A673 (cell line): ENCODE measurements around the gene SYT8. TPM values are rescaled to one million over a fixed set of nuclear protein-coding genes. Genes with fewer than 3 reads are reported as not detected.

Experiments
- BruUV-seq: library from RNA; stranded (reverse); fragments of 400-500 nt; replicated peaks from 2 replicates; lab custom pipeline; 2021; lab: Mats Ljungman, UMichigan
- CTCF ChIA-PET: fragments of 300-600 bp; sonication (Branson Sonifier 250); formaldehyde crosslinking; loops from one replicate; lab custom pipeline; 2022; ENCODE audit warnings: antibody characterized with exemption; lab: Charles Lee
- POLR2A ChIA-PET: fragments of 300-600 bp; sonication (Branson Sonifier 250); formaldehyde crosslinking; loops from one replicate; lab custom pipeline; 2022; ENCODE audit warnings: antibody characterized with exemption; ENCODE audit not compliant: low non-redundant PET; lab: Charles Lee
- DNase-seq: peaks from one replicate; pipeline ENCODE4 v3.0.0-alpha.2; 2015; ENCODE audit warnings: low spot score
- H3K27ac ChIP-seq: fragments of 200-600 bp; sonication (generic); 2 replicates; pipeline ENCODE4 v1.5.1; 2016; ENCODE audit warnings: mixed run types, low read depth, mild to moderate bottlenecking, mixed read lengths, antibody characterized with exemption, low read length; ENCODE audit not compliant: poor library complexity, severe bottlenecking
- H3K27me3 ChIP-seq: fragments of 200-600 bp; sonication (generic); replicated peaks from 2 replicates; pipeline ENCODE4 v1.6.1; 2017; ENCODE audit warnings: mixed run types, low read depth, mild to moderate bottlenecking, mixed read lengths, antibody characterized with exemption, low read length; ENCODE audit not compliant: insufficient read depth, poor library complexity
- H3K36me3 ChIP-seq: fragments of 200-600 bp; sonication (generic); 2 replicates; pipeline ENCODE4 v1.6.1; 2016; ENCODE audit warnings: mixed run types, mild to moderate bottlenecking, mixed read lengths, antibody characterized with exemption, low read length; ENCODE audit not compliant: insufficient read depth, poor library complexity, severe bottlenecking
- H3K4me1 ChIP-seq: fragments of 200-600 bp; sonication (generic); 2 replicates; pipeline ENCODE4 v1.6.1; 2017; ENCODE audit warnings: mixed run types, mild to moderate bottlenecking, mixed read lengths, antibody characterized with exemption, low read length; ENCODE audit not compliant: insufficient read depth, poor library complexity, severe bottlenecking
- H3K4me3 ChIP-seq: fragments of 200-600 bp; sonication (generic); 2 replicates; pipeline ENCODE4 v1.5.1; 2016; ENCODE audit warnings: low read depth, mixed run types, mild to moderate bottlenecking, mixed read lengths, low read length; ENCODE audit not compliant: poor library complexity, severe bottlenecking
- H3K9me3 ChIP-seq: fragments of 200-600 bp; sonication (generic); 2 replicates; pipeline ENCODE4 v1.6.1; 2016; ENCODE audit warnings: mixed run types, low read depth, mild to moderate bottlenecking, mixed read lengths, antibody characterized with exemption, low read length; ENCODE audit not compliant: poor library complexity, severe bottlenecking
- EZH2 ChIP-seq: fragments of 200-600 bp; sonication (generic); IDR thresholded peaks from 2 replicates; pipeline ENCODE4 v1.6.1; 2017; ENCODE audit warnings: borderline replicate concordance, low read depth, mild to moderate bottlenecking, mixed read lengths, antibody characterized with exemption, low read length; ENCODE audit not compliant: poor library complexity, severe bottlenecking
- intact Hi-C: fragments of 100-400 bp; cut with micrococcal nuclease; formaldehyde crosslinking; loops from one replicate; pipeline ENCODE4 v1.10.0; 2022; ENCODE audit not compliant: unreplicated experiment
- total RNA-seq: library from RNA; stranded (reverse); gene quantifications from 2 replicates; pipeline ENCODE4 v1.2.3, GENCODE V29; 2021
- TF ChIP-seq, protein P1 (sequence below): fragments of 300-800, 200-600 bp; sonication (generic); conservative IDR thresholded peaks from 2 replicates; pipeline ENCODE4 v1.5.1; 2017; ENCODE audit warnings: low read depth, mild to moderate bottlenecking, antibody characterized with exemption, low read length, moderate library complexity, mixed read lengths

The SYT8 gene
- total RNA-seq, 1 experiment from 2014 or later: not detected

DNA sequence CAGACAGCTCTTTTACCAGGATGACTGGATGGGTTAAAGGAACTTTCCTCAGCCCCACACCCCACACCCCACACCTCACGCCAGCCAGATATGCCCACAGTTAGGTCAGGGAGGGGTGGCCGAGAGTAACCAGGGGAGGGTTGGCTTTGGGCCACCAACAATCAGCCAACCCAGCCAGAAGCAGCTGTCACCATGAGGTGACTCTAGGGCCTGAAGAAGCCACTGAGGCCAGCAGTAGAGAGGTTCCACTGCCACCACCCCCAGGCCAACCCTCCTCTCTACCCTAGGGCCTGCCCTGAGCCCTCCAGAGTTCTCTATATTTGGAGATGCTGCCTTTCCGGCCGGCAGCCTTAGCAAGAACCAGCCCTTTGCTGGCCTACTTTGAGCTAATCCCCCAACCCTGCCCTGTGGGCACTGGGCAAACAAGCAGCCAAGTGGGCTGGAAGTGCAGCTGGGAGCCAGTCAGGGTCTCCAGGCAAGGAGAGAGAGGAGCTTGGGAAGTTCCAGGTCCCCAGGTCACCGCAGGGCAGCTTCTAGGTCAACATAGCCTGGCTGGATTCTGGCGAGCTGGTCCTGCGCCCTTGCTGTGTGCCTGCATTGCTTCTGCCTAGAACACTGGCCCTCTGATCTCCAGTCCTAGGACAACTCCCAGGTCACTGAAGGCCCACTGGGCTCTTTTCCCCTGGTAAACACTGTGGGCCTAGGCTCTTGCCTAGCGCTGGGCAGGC is 12.0 kb upstream of the SYT8 start:
- H3K27ac ChIP-seq: no peak overlapping the region
- POLR2A ChIA-PET: no interaction called here
- intact Hi-C loops: no loop called here

DNA sequence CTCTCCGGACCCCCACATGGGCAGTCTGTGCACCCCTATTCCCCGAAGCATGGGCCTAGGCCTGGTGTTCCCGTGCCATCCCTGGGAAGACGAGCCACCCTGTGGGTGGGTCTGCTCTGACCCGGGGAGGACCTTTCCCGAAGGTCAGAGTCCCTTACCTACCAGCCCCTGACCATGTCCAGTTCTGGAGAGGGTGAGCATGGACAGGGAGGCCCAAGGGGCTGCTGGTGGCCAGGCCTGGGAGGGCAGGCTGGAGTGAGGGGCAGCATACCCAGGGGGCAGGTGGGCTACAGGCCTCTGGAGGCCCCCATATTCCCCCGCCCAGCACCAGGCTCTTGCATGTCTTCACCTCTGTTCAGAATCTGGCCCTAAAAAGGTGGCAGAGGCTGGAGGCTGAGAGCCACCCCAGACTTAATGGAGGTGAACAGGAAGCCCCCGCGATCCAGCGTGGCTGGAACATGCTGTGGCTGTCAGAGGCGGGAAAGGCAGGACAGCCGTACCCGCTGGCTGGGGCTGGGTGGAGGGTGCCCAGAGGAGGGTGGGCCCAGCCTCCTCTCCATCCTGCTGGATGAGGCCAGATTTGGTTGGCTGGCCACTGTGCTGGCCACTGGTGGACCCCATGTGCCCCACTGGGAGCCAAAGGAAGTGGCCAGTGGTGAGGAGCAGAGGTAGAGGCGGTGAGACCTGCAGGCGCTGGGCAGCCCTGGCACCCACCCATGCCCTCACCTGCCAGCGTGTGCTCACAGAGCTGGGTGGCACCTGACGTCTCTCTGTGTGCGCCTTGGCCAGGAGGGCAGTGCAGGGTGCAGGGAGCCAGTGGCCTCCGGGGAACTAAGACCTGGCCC is 11.2 kb upstream of the SYT8 start:
- Histone ChIP-seq H3K27ac (no peak overlapping the region), H3K4me1 (no peaks in the 10 kb centered on the region), H3K27me3 (peaks cover 11% of the 10 kb centered on the region), H3K9me3 (no peaks in the 10 kb centered on the region), H3K4me3 (no peak overlapping the region), H3K36me3 (no peaks in the 10 kb centered on the region)
- no peak for TF ChIP-seq EZH2
- TF ChIP-seq, protein P1, sequence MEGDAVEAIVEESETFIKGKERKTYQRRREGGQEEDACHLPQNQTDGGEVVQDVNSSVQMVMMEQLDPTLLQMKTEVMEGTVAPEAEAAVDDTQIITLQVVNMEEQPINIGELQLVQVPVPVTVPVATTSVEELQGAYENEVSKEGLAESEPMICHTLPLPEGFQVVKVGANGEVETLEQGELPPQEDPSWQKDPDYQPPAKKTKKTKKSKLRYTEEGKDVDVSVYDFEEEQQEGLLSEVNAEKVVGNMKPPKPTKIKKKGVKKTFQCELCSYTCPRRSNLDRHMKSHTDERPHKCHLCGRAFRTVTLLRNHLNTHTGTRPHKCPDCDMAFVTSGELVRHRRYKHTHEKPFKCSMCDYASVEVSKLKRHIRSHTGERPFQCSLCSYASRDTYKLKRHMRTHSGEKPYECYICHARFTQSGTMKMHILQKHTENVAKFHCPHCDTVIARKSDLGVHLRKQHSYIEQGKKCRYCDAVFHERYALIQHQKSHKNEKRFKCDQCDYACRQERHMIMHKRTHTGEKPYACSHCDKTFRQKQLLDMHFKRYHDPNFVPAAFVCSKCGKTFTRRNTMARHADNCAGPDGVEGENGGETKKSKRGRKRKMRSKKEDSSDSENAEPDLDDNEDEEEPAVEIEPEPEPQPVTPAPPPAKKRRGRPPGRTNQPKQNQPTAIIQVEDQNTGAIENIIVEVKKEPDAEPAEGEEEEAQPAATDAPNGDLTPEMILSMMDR: no peak
- intact Hi-C loops: no loop called here
- DNase-seq: no peak
- no TSS peak for BruUV-seq
- POLR2A ChIA-PET: no interaction called here
- CTCF ChIA-PET: no interaction called here

More for the DNA sequence above, 12.0 kb upstream of the SYT8 start:
- BruUV-seq: no TSS peak
- H3K27me3 ChIP-seq: peaks cover 4% of the 10 kb centered on the region
- DNase-seq: no peak
- no peaks in the 10 kb centered on the region for H3K4me1 ChIP-seq
- H3K4me3 ChIP-seq: no peak overlapping the region
- no peaks in the 10 kb centered on the region for H3K36me3 ChIP-seq
- CTCF ChIA-PET: no interaction called here
- H3K9me3 ChIP-seq: no peaks in the 10 kb centered on the region
- TF ChIP-seq, protein P1: no peak
- TF ChIP-seq EZH2: no peak

DNA sequence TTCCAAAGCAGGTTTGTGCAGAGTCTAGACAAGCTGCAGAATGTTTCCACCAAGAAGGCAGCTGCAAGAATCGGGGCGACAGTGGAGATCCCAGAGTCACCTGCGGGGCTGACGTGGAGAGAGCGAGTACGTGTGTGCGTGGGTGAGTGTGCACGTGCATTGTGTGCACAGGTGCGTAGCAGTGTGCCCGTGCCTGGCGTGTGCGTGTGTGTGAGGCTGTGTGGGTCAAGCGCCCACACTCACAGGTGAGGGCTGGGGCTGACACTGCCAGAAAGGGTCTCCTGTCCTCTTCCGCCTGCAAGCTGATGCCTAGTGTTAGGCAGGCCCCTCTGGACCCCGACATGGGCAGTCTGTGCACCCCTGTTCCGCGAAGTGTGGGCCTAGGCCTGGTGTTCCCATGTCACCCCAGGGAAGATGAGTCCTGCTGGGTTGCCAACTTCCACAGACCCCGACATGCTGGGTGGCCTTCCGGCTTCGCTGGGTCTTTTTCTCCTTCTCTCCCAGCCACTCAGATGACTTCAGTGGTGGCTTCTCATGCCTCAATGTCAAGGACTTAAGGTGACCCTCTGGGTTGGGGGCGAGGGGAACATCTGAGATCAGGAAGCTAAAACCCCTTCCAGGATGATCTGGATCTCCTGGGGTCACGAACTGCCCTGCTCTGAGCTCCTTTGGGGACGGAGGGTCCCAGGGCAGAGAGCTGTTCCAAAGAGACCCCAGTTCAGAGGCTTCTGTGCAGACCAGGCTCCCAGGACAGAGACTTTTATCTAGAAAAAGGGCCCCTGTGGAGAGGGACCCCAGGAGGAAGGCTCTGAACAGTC is 10.4 kb upstream of the SYT8 start:
- Histone ChIP-seq H3K27me3 (peaks cover 11% of the 10 kb centered on the region), H3K4me1 (no peaks in the 10 kb centered on the region), H3K9me3 (no peaks in the 10 kb centered on the region), H3K27ac (no peak overlapping the region), H3K4me3 (no peak overlapping the region), H3K36me3 (no peaks in the 10 kb centered on the region)
- CTCF ChIA-PET: no interaction called here
- TF ChIP-seq, protein P1: no peak
- no peak for TF ChIP-seq EZH2
- no peak for DNase-seq
- no TSS peak for BruUV-seq
- POLR2A ChIA-PET: no interaction called here
- intact Hi-C loops: no loop called here
